Nephron (organoid): ENCODE measurements around the gene BBS5.

ENCODE experiments used
- H3K27ac Mint-ChIP-seq, 3 experiments: 2 replicates each; pipeline ENCODE4 v1.8.0; 2020; ENCODE audit warnings: mixed read lengths in 3 of 3, mild to moderate bottlenecking in 2 of 3, moderate library complexity in 1 of 3
- H3K27me3 Mint-ChIP-seq: 2 replicates; pipeline ENCODE4 v1.8.0; 2021; ENCODE audit warnings: low read depth, mild to moderate bottlenecking, moderate library complexity, mixed read lengths
- H3K36me3 Mint-ChIP-seq: 2 replicates; pipeline ENCODE4 v1.8.0; 2020; ENCODE audit warnings: low read depth, mixed read lengths
- H3K4me1 Mint-ChIP-seq: 2 replicates; pipeline ENCODE4 v1.8.0; 2020; ENCODE audit warnings: mixed read lengths
- H3K4me3 Mint-ChIP-seq, 3 experiments: 2 replicates each; pipeline ENCODE4 v1.8.0; 2020; ENCODE audit warnings: mild to moderate bottlenecking in 3 of 3, mixed read lengths in 3 of 3, moderate library complexity in 2 of 3
- H3K9me3 Mint-ChIP-seq: 2 replicates; pipeline ENCODE4 v1.8.0; 2020; ENCODE audit warnings: mixed read lengths
- CTCF ChIP-seq, 3 experiments: fragments of 200-600 bp; sonication (generic); IDR thresholded peaks; one replicate each; pipeline ENCODE4 v1.5.0; 2021; ENCODE audit warnings: antibody characterized with exemption in 3 of 3; ENCODE audit not compliant: unreplicated experiment in 3 of 3

The BBS5 gene

DNA sequence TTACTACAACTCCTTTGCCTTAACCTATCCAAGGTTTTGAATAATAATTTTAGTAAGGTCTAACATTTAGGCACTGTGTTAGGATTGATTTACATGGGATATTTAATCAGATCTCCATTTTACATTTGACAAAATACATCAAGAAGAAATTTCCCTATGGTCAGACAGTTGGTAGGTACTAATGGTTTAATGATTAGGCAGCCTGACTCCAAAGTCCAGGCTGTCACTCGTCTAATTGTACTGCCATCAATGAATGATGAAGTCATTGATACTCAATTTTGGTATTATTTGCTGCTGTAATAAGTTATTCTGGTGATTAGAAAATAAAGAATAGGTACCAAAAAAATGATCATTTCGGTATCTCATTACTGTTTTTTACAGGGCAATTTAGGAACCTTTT lies 14.1 kb downstream of the BBS5 start:
- no peaks in the 10 kb centered on the region for H3K4me1 Mint-ChIP-seq
- peaks cover 35% of the 10 kb centered on the region for H3K36me3 Mint-ChIP-seq
- no peak overlapping the region for H3K4me3 Mint-ChIP-seq
- peaks cover 3% of the 10 kb centered on the region for H3K9me3 Mint-ChIP-seq
- H3K27me3 Mint-ChIP-seq, result no peaks in the 10 kb centered on the region
- TF ChIP-seq CTCF (IDR thresholded peaks at IDR 0.05; ENCODE audit: unreplicated experiment in 3 of 3), result no peak
- H3K27ac Mint-ChIP-seq, result peak overlapping the region in 1 of 3 experiments; percentile 65

DNA sequence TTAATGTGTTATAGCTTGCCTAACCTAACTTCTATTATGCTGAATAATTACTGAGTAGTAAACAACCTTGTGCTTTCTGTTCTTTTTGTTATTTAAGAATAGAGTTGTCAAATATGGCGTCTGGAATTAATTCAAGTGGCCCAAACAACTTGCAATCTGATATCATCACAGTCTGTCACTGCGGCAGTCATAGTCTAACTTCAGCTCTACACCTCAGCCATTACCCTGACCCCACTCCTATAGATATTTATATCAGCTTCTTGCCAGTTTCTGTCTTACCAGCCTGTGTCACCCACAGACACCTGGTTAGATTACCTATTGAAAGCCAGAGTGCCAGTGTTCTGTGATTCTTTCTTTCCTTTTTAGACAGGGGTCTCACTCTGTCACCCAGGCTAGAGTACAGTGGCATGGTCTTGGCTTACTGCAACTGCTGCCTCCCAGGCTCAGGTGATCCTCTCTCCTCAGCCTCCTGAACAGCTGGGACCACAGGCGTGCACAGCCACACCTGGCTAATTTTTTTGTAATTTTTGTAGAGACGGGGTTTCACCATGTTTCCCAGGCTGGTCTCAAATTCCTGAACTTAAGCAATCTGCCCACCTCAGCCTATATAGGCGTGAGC lies 16.1 kb downstream of the BBS5 start:
- Mint-ChIP-seq H3K4me1 (no peaks in the 10 kb centered on the region), H3K4me3 (no peak overlapping the region), H3K27ac (no peak overlapping the region), H3K9me3 (peaks cover 3% of the 10 kb centered on the region), H3K36me3 (peaks cover 28% of the 10 kb centered on the region), H3K27me3 (no peaks in the 10 kb centered on the region)
- no peak for TF ChIP-seq CTCF (IDR thresholded peaks at IDR 0.05; ENCODE audit: unreplicated experiment in 3 of 3)

DNA sequence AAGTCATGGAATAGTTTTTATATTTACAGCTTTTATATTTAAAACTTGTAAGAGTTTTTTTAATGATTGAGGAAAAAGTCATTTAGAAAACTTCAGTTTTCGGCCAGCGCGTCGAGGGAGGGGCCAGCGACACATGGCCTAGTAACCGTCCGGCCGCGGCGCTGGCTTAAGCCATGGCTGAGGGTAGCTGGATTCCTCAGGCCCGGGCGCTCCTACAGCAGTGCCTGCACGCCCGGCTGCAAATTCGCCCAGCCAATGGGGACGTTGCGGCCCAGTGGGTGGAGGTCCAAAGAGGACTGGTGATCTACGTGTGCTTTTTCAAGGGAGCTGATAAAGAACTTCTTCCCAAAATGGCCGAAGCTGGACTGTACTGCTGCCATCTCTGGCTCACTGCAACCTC lies 25.4 kb downstream of the BBS5 start:
- Mint-ChIP-seq H3K4me3 (no peak overlapping the region), H3K9me3 (no peaks in the 10 kb centered on the region), H3K27ac (no peak overlapping the region), H3K27me3 (no peaks in the 10 kb centered on the region), H3K36me3 (peaks cover 40% of the 10 kb centered on the region), H3K4me1 (peaks cover 21% of the 10 kb centered on the region)
- no peak for TF ChIP-seq CTCF (IDR thresholded peaks at IDR 0.05; ENCODE audit: unreplicated experiment in 3 of 3)

DNA sequence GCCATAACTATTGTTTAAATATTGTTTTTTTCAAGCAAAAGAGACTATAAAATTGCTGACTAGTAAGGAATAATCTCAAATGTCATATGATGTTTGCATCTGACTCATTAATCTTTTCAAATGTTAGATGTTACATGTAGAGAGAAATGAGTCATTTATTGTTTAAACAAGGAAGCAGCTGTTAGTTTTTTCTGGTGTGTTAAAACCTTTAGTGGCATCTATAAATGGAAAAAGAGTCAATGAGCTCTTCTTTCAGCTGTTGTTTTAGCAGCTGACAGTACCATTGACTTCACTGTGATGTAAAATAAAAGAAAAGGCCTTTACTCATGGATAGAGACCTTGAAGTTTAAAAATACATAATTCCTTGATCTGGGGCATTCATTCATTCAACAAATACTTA lies 28.4 kb downstream of the BBS5 start:
- no peak for TF ChIP-seq CTCF (IDR thresholded peaks at IDR 0.05; ENCODE audit: unreplicated experiment in 3 of 3)
- no peaks in the 10 kb centered on the region for H3K27me3 Mint-ChIP-seq
- no peaks in the 10 kb centered on the region for H3K9me3 Mint-ChIP-seq
- H3K27ac Mint-ChIP-seq, result peak overlapping the region; percentile 60 to 81 (median 73)
- H3K4me3 Mint-ChIP-seq, result peak overlapping the region in 1 of 3 experiments; percentile 59
- peaks cover 40% of the 10 kb centered on the region for H3K36me3 Mint-ChIP-seq
- H3K4me1 Mint-ChIP-seq, result peaks cover 22% of the 10 kb centered on the region

GRCh38 chr2:169509298-169509885 lies 30.1 kb downstream of the BBS5 start, which contains the start of gene KLHL41:
KLHL41 (plus strand) TSS chr2:169509702; CDS start chr2:169509779, 77 bp downstream.
- H3K27ac Mint-ChIP-seq, result peak within 1 kb of the TSS; percentile 67 to 92 (median 88)
- no peaks in the 10 kb centered on the region for H3K9me3 Mint-ChIP-seq
- H3K36me3 Mint-ChIP-seq, result peaks cover 29% of the 10 kb centered on the region
- no peaks in the 10 kb centered on the region for H3K27me3 Mint-ChIP-seq
- no peak for TF ChIP-seq CTCF (IDR thresholded peaks at IDR 0.05; ENCODE audit: unreplicated experiment in 3 of 3)
- H3K4me3 Mint-ChIP-seq, result peak within 1 kb of the TSS; percentile 63 to 97 (median 85)
- peaks cover 22% of the 10 kb centered on the region for H3K4me1 Mint-ChIP-seq

DNA sequence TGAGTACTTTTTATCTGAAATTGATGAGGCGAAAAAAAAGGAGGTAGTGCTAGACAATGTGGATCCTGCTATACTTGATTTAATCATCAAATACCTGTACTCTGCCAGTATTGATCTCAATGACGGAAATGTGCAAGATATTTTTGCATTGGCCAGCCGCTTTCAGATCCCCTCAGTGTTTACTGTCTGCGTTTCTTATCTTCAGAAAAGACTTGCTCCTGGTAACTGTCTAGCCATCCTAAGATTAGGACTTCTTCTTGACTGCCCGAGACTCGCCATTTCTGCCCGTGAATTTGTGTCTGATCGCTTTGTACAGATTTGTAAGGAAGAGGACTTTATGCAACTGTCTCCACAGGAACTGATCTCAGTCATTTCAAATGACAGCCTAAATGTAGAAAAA lies 30.7 kb downstream of the BBS5 start:
- peaks cover 22% of the 10 kb centered on the region for H3K4me1 Mint-ChIP-seq
- TF ChIP-seq CTCF (IDR thresholded peaks at IDR 0.05; ENCODE audit: unreplicated experiment in 3 of 3), result no peak
- no peaks in the 10 kb centered on the region for H3K27me3 Mint-ChIP-seq
- peak overlapping the region; percentile 63 to 97 (median 85) for H3K4me3 Mint-ChIP-seq
- peaks cover 23% of the 10 kb centered on the region for H3K36me3 Mint-ChIP-seq
- H3K9me3 Mint-ChIP-seq, result no peaks in the 10 kb centered on the region
- H3K27ac Mint-ChIP-seq, result peak overlapping the region; percentile 67 to 92 (median 88)
